ENCODE results near the gene PEAK1. TPM values are rescaled to one million over a fixed set of nuclear protein-coding genes. Genes with fewer than 3 reads are reported as not detected.
"Not testable (repeated sequence)": the region's sequence is repeated elsewhere in the genome, so short reads cannot be mapped to it uniquely, and the experiment has no call there.

Gene PEAK1
- total RNA-seq, 1 experiment from 2014 or later: 21.2 TPM

DNA sequence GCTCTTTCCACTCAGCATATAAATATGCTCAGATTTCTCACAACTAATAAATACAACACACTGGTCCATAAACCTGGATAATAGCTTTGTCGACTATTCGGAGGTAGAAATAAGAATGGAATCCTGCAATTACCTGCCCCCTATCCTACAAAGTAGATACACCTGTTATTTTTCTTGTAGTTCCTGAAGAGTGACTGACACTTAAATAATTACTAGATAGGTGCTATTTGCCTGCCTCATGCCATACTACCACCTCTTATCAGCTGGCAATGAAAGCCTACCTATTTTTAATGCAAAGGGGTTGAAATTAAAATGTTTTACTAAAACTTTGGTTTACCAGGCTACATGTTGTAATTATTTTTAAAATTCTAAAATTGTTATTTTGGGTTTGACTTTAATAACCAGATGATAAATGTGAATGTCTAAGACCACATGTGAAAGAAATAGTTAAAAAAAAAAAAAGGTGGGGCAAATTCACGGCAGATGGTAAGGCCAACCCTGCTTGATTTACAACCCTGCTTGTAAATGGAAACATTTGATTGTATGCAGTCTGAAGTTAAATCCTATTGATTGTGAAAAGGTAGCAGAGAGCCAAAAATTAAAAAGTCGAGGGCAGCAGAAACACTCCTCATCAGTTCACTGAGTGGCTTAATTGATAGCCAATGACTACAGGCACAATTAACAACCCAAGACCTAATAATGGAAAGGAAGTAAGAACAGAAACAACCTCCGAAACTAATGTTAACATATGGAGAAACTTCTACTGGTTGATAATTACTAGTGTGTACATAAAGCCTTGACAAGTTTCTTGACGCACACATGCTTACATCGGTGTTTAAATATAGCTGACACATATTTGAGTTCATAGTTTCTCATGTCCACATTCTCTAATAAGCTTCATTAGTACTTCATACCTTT lies 8.9 kb downstream of the PEAK1 start:
- peaks cover 3% of the 10 kb centered on the region for H3K79me1 ChIP-seq (ENCODE audit: insufficient read depth, low read depth, low read length, poor library complexity, severe bottlenecking)
- H3K9me3 Mint-ChIP-seq: peaks cover 10% of the 10 kb centered on the region in 2 experiments
- peaks cover 7 to 14% (median 12%) of the 10 kb centered on the region in 3 experiments; a peak in 6 of 7 replicates for H3K36me3 Mint-ChIP-seq (ENCODE audit: insufficient read depth in 1 of 3, low read depth in 3 of 3)
- H3K56ac ChIP-seq (ENCODE audit: insufficient read length, low read depth, low read length): no peak overlapping the region
- H4K8ac ChIP-seq (replicated peaks; ENCODE audit: insufficient read length, low read depth, low read length): no peak overlapping the region
- H2AFZ ChIP-seq (ENCODE audit: low read length): no peak overlapping the region
- H4K5ac ChIP-seq (ENCODE audit: insufficient read length, low read depth, low read length): no peak overlapping the region
- H3K9ac ChIP-seq (ENCODE audit: extremely low read depth, insufficient read length, low read length): no peak overlapping the region
- no peaks in the 10 kb centered on the region; the same call in 1 of the 2 replicates for H3K4me1 ChIP-seq (ENCODE audit: insufficient read depth, low read length)
- TF ChIP-seq, protein P1, sequence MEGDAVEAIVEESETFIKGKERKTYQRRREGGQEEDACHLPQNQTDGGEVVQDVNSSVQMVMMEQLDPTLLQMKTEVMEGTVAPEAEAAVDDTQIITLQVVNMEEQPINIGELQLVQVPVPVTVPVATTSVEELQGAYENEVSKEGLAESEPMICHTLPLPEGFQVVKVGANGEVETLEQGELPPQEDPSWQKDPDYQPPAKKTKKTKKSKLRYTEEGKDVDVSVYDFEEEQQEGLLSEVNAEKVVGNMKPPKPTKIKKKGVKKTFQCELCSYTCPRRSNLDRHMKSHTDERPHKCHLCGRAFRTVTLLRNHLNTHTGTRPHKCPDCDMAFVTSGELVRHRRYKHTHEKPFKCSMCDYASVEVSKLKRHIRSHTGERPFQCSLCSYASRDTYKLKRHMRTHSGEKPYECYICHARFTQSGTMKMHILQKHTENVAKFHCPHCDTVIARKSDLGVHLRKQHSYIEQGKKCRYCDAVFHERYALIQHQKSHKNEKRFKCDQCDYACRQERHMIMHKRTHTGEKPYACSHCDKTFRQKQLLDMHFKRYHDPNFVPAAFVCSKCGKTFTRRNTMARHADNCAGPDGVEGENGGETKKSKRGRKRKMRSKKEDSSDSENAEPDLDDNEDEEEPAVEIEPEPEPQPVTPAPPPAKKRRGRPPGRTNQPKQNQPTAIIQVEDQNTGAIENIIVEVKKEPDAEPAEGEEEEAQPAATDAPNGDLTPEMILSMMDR (conservative IDR thresholded peaks at IDR 0.05): no peak
- WGBS (ENCODE audit: extremely low coverage, insufficient read length, low lambda C conversion rate): no CpG with 5 or more reads among the region's 7 CpGs
- no peaks in the 10 kb centered on the region for H3K27me3 ChIP-seq (ENCODE audit: insufficient read depth, low read length)
- H2BK12ac ChIP-seq (ENCODE audit: insufficient read length, low read depth, low read length): no peak overlapping the region
- no peak overlapping the region for H2BK20ac ChIP-seq (ENCODE audit: low read depth, low read length, poor library complexity, severe bottlenecking)
- H2BK15ac ChIP-seq (ENCODE audit: low read depth, low read length): no peak overlapping the region
- no peak overlapping the region for H3T11ph ChIP-seq (ENCODE audit: low read length)
- H3K27me3 Mint-ChIP-seq (ENCODE audit: low read depth): no peaks in the 10 kb centered on the region
- H3K18ac ChIP-seq (ENCODE audit: insufficient read length, low read depth, low read length): no peak overlapping the region
- no peak overlapping the region for H3K4me2 ChIP-seq (ENCODE audit: insufficient read depth, insufficient read length, low read length)
- no peak overlapping the region for H2AK5ac ChIP-seq (ENCODE audit: insufficient read length, low read length)
- no peaks in the 10 kb centered on the region; the same call in 1 of the 2 replicates for H3K79me2 ChIP-seq (ENCODE audit: insufficient read depth, low read length)
- H3K4me3 Mint-ChIP-seq: no peak overlapping the region
- H3K14ac ChIP-seq (ENCODE audit: insufficient read depth, low read length): no peak overlapping the region
- no peaks in the 10 kb centered on the region for H4K20me1 ChIP-seq (ENCODE audit: control insufficient read depth, insufficient read depth, insufficient read length)
- H3K9me3 ChIP-seq (ENCODE audit: control insufficient read depth, low read depth, low read length): no peaks in the 10 kb centered on the region
- H3K4me1 Mint-ChIP-seq: peaks cover 15 to 26% of the 10 kb centered on the region in 2 experiments
- H3K27ac ChIP-seq (ENCODE audit: insufficient read length, low read depth, low read length): no peak overlapping the region
- no peak overlapping the region for H4K91ac ChIP-seq (ENCODE audit: insufficient read length, low read depth, low read length)
- H2BK120ac ChIP-seq (ENCODE audit: low read depth, low read length, poor library complexity, severe bottlenecking): no peak overlapping the region
- H3K23ac ChIP-seq (ENCODE audit: insufficient read length, low read depth, low read length): no peak overlapping the region
- no peaks in the 10 kb centered on the region for H3K23me2 ChIP-seq (ENCODE audit: insufficient read length, low read depth, low read length, poor library complexity, severe bottlenecking)
- H3K27ac Mint-ChIP-seq: no peak overlapping the region; a peak in 1 of 7 replicates
- no peak for DNase-seq
- H3K4ac ChIP-seq (ENCODE audit: low read depth, low read length): no peak overlapping the region
- H2BK5ac ChIP-seq (ENCODE audit: insufficient read length, low read length): no peak overlapping the region

DNA sequence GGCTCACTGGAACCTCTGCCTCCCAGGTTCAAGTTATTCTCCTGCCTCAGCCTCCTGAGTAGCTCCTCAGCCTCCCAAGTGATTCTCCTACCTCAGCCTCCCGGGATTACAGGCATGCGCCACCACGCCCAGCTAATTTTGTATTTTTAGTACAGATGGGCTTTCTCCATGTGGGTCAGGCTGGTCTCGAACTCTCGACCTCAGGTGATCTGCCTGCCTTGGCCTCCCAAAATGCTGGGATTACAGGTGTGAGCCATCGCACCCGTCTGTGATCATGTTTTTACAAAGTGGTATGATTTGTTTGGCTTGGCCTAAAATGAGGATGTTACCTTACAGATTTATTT lies 9.8 kb downstream of the PEAK1 start:
- H2BK15ac ChIP-seq (ENCODE audit: low read depth, low read length); H2BK5ac ChIP-seq (ENCODE audit: insufficient read length, low read length); H3K18ac ChIP-seq (ENCODE audit: insufficient read length, low read depth, low read length); H3K23ac ChIP-seq (ENCODE audit: insufficient read length, low read depth, low read length); H3K79me1 ChIP-seq (ENCODE audit: insufficient read depth, low read depth, low read length, poor library complexity, severe bottlenecking); H2AFZ ChIP-seq (ENCODE audit: low read length); H3K4me2 ChIP-seq (ENCODE audit: insufficient read depth, insufficient read length, low read length); H2BK12ac ChIP-seq (ENCODE audit: insufficient read length, low read depth, low read length); H3T11ph ChIP-seq (ENCODE audit: low read length); H3K9ac ChIP-seq (ENCODE audit: extremely low read depth, insufficient read length, low read length); H3K4ac ChIP-seq (ENCODE audit: low read depth, low read length); H3K56ac ChIP-seq (ENCODE audit: insufficient read length, low read depth, low read length); H2BK120ac ChIP-seq (ENCODE audit: low read depth, low read length, poor library complexity, severe bottlenecking); H4K20me1 ChIP-seq (ENCODE audit: control insufficient read depth, insufficient read depth, insufficient read length); DNase-seq; H4K5ac ChIP-seq (ENCODE audit: insufficient read length, low read depth, low read length); H3K79me2 ChIP-seq (ENCODE audit: insufficient read depth, low read length); H3K23me2 ChIP-seq (ENCODE audit: insufficient read length, low read depth, low read length, poor library complexity, severe bottlenecking); H3K27me3 Mint-ChIP-seq (ENCODE audit: low read depth); H4K8ac ChIP-seq (replicated peaks; ENCODE audit: insufficient read length, low read depth, low read length); H3K27me3 ChIP-seq (ENCODE audit: insufficient read depth, low read length); H2AK5ac ChIP-seq (ENCODE audit: insufficient read length, low read length); H3K9me3 ChIP-seq (ENCODE audit: control insufficient read depth, low read depth, low read length); H4K91ac ChIP-seq (ENCODE audit: insufficient read length, low read depth, low read length); H3K4me1 ChIP-seq (ENCODE audit: insufficient read depth, low read length); H3K4me3 Mint-ChIP-seq; H3K27ac ChIP-seq (ENCODE audit: insufficient read length, low read depth, low read length); H3K14ac ChIP-seq (ENCODE audit: insufficient read depth, low read length); H2BK20ac ChIP-seq (ENCODE audit: low read depth, low read length, poor library complexity, severe bottlenecking): not testable (repeated sequence)
- H3K36me3 Mint-ChIP-seq (ENCODE audit: insufficient read depth in 1 of 3, low read depth in 3 of 3): peaks cover 7 to 14% (median 12%) of the 10 kb centered on the region in 3 experiments; a peak in 6 of 7 replicates
- no CpG with 5 or more reads among the region's 7 CpGs for WGBS (ENCODE audit: extremely low coverage, insufficient read length, low lambda C conversion rate)
- peaks cover 22 to 35% of the 10 kb centered on the region in 2 experiments for H3K4me1 Mint-ChIP-seq
- peak overlapping the region in 1 of 3 experiments; percentile 45; a peak in 1 of 7 replicates for H3K27ac Mint-ChIP-seq
- peaks cover 10% of the 10 kb centered on the region in 2 experiments for H3K9me3 Mint-ChIP-seq

Measured in H9 (cell line).